PFSK-1 (cell line): ENCODE measurements around the gene NCKAP1.

Experiments
- POLR2AphosphoS5 ChIP-seq: IDR thresholded peaks from 2 replicates; pipeline ENCODE4 v1.6.1; 2012; ENCODE audit warnings: low read depth, mild to moderate bottlenecking, control low read depth, low read length, moderate library complexity
- SIN3A ChIP-seq: IDR thresholded peaks from 2 replicates; pipeline ENCODE4 v1.6.1; 2012; ENCODE audit warnings: mild to moderate bottlenecking, low read length, moderate library complexity, borderline replicate concordance; ENCODE audit not compliant: insufficient read depth
- TAF1 ChIP-seq: IDR thresholded peaks from 2 replicates; pipeline ENCODE4 v1.6.1; 2012; ENCODE audit warnings: low read length, control low read depth, borderline replicate concordance; ENCODE audit not compliant: insufficient read depth

GRCh38 chr2:183011743-183012142 is 26.5 kb downstream of the NCKAP1 start:
- TF ChIP-seq TAF1 (no peak), SIN3A (no peak), POLR2AphosphoS5 (no peak)
